SK-N-SH treated with all-trans-retinoic acid at 6 μM for 48 hours (cell line): Measurements from ENCODE around the gene DOCK2.

Experiments
- ATAC-seq: fragments of 200-7000 bp; cut with Tn5 transposase; 3 replicates; pipeline ENCODE4 v1.9.1; 2020; ENCODE audit warnings: mild to moderate bottlenecking, moderate library complexity
- ARNTL ChIP-seq: fragments of 450-650 bp; formaldehyde crosslinking; IDR thresholded peaks from 2 replicates; pipeline ENCODE4 v1.5.0; 2020; ENCODE audit warnings: low read depth, mild to moderate bottlenecking, moderate library complexity, borderline replicate concordance
- BACH2 ChIP-seq: fragments of 250-450 bp; sonication (Bioruptor Pico); IDR thresholded peaks from 2 replicates; pipeline ENCODE4 v1.9.0; 2021; ENCODE audit warnings: mild to moderate bottlenecking, borderline replicate concordance
- CSRNP3 ChIP-seq: fragments of 250-450 bp; sonication (Bioruptor Pico); IDR thresholded peaks from 2 replicates; pipeline ENCODE4 v1.5.1; 2021; ENCODE audit warnings: mild to moderate bottlenecking, moderate library complexity
- ESRRG ChIP-seq: fragments of 250-450 bp; sonication (Bioruptor Pico); IDR thresholded peaks from 2 replicates; pipeline ENCODE4 v1.6.1; 2021; ENCODE audit warnings: mild to moderate bottlenecking
- GLIS3 ChIP-seq: fragments of 250-450 bp; sonication (Bioruptor Pico); IDR thresholded peaks from 2 replicates; pipeline ENCODE4 v1.5.0; 2020; ENCODE audit warnings: mild to moderate bottlenecking, moderate library complexity
- ISL1 ChIP-seq: fragments of 250-450 bp; sonication (Bioruptor Pico); IDR thresholded peaks from 2 replicates; pipeline ENCODE4 v2.1.2; 2022; ENCODE audit warnings: mild to moderate bottlenecking, moderate library complexity
- OSR1 ChIP-seq: fragments of 250-450 bp; sonication (Bioruptor Pico); IDR thresholded peaks from 2 replicates; pipeline ENCODE4 v1.8.0; 2022; ENCODE audit warnings: moderate library complexity, mild to moderate bottlenecking, inconsistent platforms
- PATZ1 ChIP-seq: fragments of 250-450 bp; sonication (Bioruptor Pico); IDR thresholded peaks from 2 replicates; pipeline ENCODE4 v1.8.0; 2020; ENCODE audit warnings: mild to moderate bottlenecking, moderate library complexity, borderline replicate concordance
- POU6F1 ChIP-seq: fragments of 250-450 bp; sonication (Bioruptor Pico); IDR thresholded peaks from 2 replicates; pipeline ENCODE4 v1.8.0; 2021; ENCODE audit warnings: low read depth, mild to moderate bottlenecking, moderate library complexity, borderline replicate concordance
- PPARA ChIP-seq: fragments of 250-450 bp; sonication (Bioruptor Pico); IDR thresholded peaks from 2 replicates; pipeline ENCODE4 v1.5.0; 2020; ENCODE audit warnings: mild to moderate bottlenecking, borderline replicate concordance
- RARB ChIP-seq: fragments of 250-450 bp; sonication (Bioruptor Pico); IDR thresholded peaks from 2 replicates; pipeline ENCODE4 v1.8.0; 2021; ENCODE audit warnings: mild to moderate bottlenecking, moderate library complexity
- SNAI2 ChIP-seq: fragments of 250-450 bp; sonication (Bioruptor Pico); IDR thresholded peaks from 2 replicates; pipeline ENCODE4 v1.5.0; 2020; ENCODE audit warnings: mild to moderate bottlenecking, moderate library complexity
- TCF4 ChIP-seq: fragments of 250-450 bp; sonication (Bioruptor Pico); IDR thresholded peaks from 2 replicates; pipeline ENCODE4 v1.8.0; 2021; ENCODE audit warnings: mild to moderate bottlenecking, moderate library complexity, borderline replicate concordance
- TOX ChIP-seq: fragments of 250-450 bp; sonication (Bioruptor Pico); IDR thresholded peaks from 2 replicates; pipeline ENCODE4 v1.8.0; 2021; ENCODE audit warnings: mild to moderate bottlenecking, moderate library complexity, borderline replicate concordance
- ZC3H10 ChIP-seq: fragments of 250-450 bp; sonication (Bioruptor Pico); IDR thresholded peaks from 2 replicates; pipeline ENCODE4 v1.5.1; 2021; ENCODE audit warnings: mild to moderate bottlenecking, moderate library complexity
- ZFP3 ChIP-seq: fragments of 250-450 bp; sonication (Bioruptor Pico); IDR thresholded peaks from 2 replicates; pipeline ENCODE4 v1.5.0; 2020; ENCODE audit warnings: mild to moderate bottlenecking, moderate library complexity
- ZNF565 ChIP-seq: fragments of 450-650 bp; formaldehyde crosslinking; conservative IDR thresholded peaks from 2 replicates; pipeline ENCODE4 v1.5.0; 2020; ENCODE audit warnings: low read depth, mild to moderate bottlenecking, moderate library complexity
- ZNF70 ChIP-seq: fragments of 450-650 bp; formaldehyde crosslinking; IDR thresholded peaks from 2 replicates; pipeline ENCODE4 v1.5.0; 2020; ENCODE audit warnings: mild to moderate bottlenecking, moderate library complexity
- ZNF8 ChIP-seq: fragments of 450-650 bp; formaldehyde crosslinking; IDR thresholded peaks from 2 replicates; pipeline ENCODE4 v1.5.0; 2020; ENCODE audit warnings: mild to moderate bottlenecking, moderate library complexity
- TF ChIP-seq, protein P1 (sequence below): fragments of 250-450 bp; sonication (Bioruptor Pico); IDR thresholded peaks from 2 replicates; pipeline ENCODE4 v1.5.0; 2020; ENCODE audit warnings: mild to moderate bottlenecking, moderate library complexity

DOCK2 gene

GRCh38 chr5:169960659-169961058 is 323.6 kb downstream of the DOCK2 start:
- TF ChIP-seq PPARA (CRISPR knock-in tag) (no peak), ZNF565 (CRISPR knock-in tag) (no peak), CSRNP3 (CRISPR knock-in tag) (no peak)
- peak; percentile 37; the same call in 2 of the 3 replicates for ATAC-seq

GRCh38 chr5:169964246-169964645 is 327.2 kb downstream of the DOCK2 start:
- TF ChIP-seq CSRNP3 (CRISPR knock-in tag) (no peak), GLIS3 (CRISPR knock-in tag) (no peak), POU6F1 (CRISPR knock-in tag) (no peak), ZNF70 (CRISPR knock-in tag) (no peak), ISL1 (no peak), ARNTL (CRISPR knock-in tag) (no peak), ZNF565 (CRISPR knock-in tag) (no peak), RARB (CRISPR knock-in tag) (no peak), SNAI2 (CRISPR knock-in tag) (no peak), OSR1 (no peak)
- TF ChIP-seq, protein P1, sequence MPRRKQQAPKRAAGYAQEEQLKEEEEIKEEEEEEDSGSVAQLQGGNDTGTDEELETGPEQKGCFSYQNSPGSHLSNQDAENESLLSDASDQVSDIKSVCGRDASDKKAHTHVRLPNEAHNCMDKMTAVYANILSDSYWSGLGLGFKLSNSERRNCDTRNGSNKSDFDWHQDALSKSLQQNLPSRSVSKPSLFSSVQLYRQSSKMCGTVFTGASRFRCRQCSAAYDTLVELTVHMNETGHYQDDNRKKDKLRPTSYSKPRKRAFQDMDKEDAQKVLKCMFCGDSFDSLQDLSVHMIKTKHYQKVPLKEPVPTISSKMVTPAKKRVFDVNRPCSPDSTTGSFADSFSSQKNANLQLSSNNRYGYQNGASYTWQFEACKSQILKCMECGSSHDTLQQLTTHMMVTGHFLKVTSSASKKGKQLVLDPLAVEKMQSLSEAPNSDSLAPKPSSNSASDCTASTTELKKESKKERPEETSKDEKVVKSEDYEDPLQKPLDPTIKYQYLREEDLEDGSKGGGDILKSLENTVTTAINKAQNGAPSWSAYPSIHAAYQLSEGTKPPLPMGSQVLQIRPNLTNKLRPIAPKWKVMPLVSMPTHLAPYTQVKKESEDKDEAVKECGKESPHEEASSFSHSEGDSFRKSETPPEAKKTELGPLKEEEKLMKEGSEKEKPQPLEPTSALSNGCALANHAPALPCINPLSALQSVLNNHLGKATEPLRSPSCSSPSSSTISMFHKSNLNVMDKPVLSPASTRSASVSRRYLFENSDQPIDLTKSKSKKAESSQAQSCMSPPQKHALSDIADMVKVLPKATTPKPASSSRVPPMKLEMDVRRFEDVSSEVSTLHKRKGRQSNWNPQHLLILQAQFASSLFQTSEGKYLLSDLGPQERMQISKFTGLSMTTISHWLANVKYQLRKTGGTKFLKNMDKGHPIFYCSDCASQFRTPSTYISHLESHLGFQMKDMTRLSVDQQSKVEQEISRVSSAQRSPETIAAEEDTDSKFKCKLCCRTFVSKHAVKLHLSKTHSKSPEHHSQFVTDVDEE (CRISPR knock-in tag), result no peak
- TF ChIP-seq, all 23 proteins: peak for 0

GRCh38 chr5:169970339-169970738 is 333.3 kb downstream of the DOCK2 start:
- peak; percentile 29 for ATAC-seq
- TF ChIP-seq ZNF8, result no peak
- TF ChIP-seq ESRRG (CRISPR knock-in tag), result no peak
- TF ChIP-seq CSRNP3 (CRISPR knock-in tag), result no peak
- no peak for TF ChIP-seq SNAI2 (CRISPR knock-in tag)
- TF ChIP-seq ZC3H10 (CRISPR knock-in tag), result no peak
- no peak for TF ChIP-seq PATZ1 (CRISPR knock-in tag)
- TF ChIP-seq PPARA (CRISPR knock-in tag), result no peak
- no peak for TF ChIP-seq ISL1
- TF ChIP-seq POU6F1 (CRISPR knock-in tag), result no peak
- TF ChIP-seq TOX, result no peak
- TF ChIP-seq RARB (CRISPR knock-in tag), result no peak
- TF ChIP-seq, protein P1 (CRISPR knock-in tag), result no peak
- no peak for TF ChIP-seq TCF4 (CRISPR knock-in tag)
- TF ChIP-seq BACH2, result no peak
- TF ChIP-seq GLIS3 (CRISPR knock-in tag), result no peak
- no peak for TF ChIP-seq ZFP3 (CRISPR knock-in tag)

More at GRCh38 chr5:169964246-169964645, 327.2 kb downstream of the DOCK2 start:
- no peak for ATAC-seq
